Measurements from ENCODE around the gene MLANA.

DNA sequence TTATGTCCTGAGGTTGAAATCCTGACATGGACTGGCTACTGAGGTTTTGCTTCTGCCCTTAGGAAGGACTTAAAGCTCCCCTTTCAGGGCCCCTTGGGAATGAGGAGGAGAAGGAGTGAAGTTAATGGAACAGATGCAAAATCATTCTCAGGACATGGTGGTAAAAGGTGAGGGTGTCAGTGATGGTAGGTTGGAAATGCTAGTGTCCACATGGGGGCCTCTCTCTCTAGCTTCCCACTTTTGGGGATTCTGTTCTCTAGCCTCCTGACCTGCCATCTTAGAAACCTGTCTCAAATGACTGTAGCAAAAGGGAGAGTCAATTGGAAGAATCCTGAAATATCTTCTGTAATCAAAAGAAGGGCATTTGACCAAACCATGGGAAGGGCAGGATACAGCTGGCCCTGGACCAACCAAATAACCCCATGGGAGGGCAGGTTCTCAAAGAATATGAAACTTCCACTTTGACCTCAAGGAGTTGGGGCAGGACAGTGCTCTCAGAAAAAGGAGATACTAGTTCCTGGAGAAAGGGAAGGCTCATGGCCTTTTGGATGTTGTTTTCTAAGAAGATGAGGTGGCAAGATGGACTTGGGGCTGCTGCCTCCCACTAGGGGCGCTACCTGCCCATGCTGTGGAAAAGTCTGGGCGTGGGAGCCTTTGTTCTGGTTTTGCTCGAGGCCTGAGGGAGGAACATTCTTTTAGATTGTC lies 21.2 kb upstream of the MLANA start:
- no peak for TF ChIP-seq POLR2AphosphoS5 (IDR thresholded peaks at IDR 0.05)
- TF ChIP-seq, protein P1, sequence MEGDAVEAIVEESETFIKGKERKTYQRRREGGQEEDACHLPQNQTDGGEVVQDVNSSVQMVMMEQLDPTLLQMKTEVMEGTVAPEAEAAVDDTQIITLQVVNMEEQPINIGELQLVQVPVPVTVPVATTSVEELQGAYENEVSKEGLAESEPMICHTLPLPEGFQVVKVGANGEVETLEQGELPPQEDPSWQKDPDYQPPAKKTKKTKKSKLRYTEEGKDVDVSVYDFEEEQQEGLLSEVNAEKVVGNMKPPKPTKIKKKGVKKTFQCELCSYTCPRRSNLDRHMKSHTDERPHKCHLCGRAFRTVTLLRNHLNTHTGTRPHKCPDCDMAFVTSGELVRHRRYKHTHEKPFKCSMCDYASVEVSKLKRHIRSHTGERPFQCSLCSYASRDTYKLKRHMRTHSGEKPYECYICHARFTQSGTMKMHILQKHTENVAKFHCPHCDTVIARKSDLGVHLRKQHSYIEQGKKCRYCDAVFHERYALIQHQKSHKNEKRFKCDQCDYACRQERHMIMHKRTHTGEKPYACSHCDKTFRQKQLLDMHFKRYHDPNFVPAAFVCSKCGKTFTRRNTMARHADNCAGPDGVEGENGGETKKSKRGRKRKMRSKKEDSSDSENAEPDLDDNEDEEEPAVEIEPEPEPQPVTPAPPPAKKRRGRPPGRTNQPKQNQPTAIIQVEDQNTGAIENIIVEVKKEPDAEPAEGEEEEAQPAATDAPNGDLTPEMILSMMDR (IDR thresholded peaks at IDR 0.05): no peak
- TF ChIP-seq POLR2A (IDR thresholded peaks at IDR 0.05): no peak
- no peak for TF ChIP-seq EP300 (IDR thresholded peaks at IDR 0.05)

Data from upper lobe of left lung (tissue), 4 donors.